Neural progenitor cell (in vitro differentiated cells): ENCODE results near the gene KLHDC9.

Experiments
- EZH2 ChIP-seq: fragments of 200-600 bp; sonication (generic); IDR thresholded peaks from 2 replicates; pipeline ENCODE4 v1.6.1; 2017; ENCODE audit warnings: antibody characterized with exemption, mild to moderate bottlenecking, moderate library complexity
- EZH2phosphoT487 ChIP-seq: fragments of 200-600 bp; sonication (generic); IDR thresholded peaks from 2 replicates; pipeline ENCODE4 v1.6.1; 2017; ENCODE audit warnings: antibody characterized with exemption
- TF ChIP-seq, protein P1 (sequence below): fragments of 200-600 bp; sonication (generic); IDR thresholded peaks from 2 replicates; pipeline ENCODE4 v1.5.1; 2017; ENCODE audit warnings: antibody characterized with exemption, mild to moderate bottlenecking

DNA sequence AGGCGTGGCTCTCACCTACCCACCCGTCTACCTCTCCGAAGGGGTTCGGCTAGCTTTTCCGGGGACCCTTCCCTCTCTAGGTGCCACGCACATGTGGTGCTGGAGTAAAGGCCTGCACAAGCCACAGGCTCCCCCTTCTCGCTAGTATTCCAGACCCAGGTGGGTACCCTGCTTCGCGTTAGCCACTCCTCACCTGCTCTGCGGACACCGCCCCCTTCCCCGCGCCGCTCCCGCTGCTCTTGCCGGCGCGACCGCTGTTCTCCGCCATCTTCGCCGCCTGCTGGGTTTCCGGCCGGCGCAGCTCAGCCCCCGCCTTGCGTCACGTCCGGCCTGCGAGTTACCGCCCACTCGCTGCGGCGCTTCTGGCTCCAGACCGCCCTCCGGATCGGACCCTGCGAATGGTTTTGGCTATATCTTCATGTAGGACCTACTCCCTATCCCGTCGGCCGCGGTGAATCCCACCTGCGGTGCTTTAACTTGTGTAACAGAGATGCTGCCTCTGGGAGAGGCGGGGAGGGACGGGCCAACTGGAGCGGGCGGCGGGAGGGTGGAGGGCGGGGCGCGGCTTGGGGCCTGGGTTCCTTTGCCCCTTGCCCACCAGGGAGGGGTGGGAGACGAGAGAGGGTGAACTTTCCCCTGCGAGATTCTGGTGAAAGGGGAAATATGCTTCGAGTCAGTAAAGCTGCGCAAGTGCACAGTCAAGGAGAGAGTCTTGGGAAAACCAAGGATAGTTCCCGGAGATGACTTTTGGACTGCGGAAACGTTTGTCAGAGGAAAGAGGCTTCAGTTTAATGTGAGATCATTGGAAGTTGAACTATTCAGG lies 19.8 kb downstream of the KLHDC9 start, which contains the start of the genes NIT1 and PFDN2:
- TF ChIP-seq EZH2 (no peak), EZH2phosphoT487 (no peak)
- TF ChIP-seq, protein P1, sequence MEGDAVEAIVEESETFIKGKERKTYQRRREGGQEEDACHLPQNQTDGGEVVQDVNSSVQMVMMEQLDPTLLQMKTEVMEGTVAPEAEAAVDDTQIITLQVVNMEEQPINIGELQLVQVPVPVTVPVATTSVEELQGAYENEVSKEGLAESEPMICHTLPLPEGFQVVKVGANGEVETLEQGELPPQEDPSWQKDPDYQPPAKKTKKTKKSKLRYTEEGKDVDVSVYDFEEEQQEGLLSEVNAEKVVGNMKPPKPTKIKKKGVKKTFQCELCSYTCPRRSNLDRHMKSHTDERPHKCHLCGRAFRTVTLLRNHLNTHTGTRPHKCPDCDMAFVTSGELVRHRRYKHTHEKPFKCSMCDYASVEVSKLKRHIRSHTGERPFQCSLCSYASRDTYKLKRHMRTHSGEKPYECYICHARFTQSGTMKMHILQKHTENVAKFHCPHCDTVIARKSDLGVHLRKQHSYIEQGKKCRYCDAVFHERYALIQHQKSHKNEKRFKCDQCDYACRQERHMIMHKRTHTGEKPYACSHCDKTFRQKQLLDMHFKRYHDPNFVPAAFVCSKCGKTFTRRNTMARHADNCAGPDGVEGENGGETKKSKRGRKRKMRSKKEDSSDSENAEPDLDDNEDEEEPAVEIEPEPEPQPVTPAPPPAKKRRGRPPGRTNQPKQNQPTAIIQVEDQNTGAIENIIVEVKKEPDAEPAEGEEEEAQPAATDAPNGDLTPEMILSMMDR: no peak
